Endothelial cell of umbilical vein (primary cell): ENCODE measurements around the gene P4HB. TPM values are rescaled to one million over a fixed set of nuclear protein-coding genes. Genes with fewer than 3 reads are reported as not detected.

Source experiments
- BruUV-seq: library from RNA; stranded (reverse); fragments of 400-500 nt; replicated peaks from 2 replicates; lab custom pipeline; 2021; lab: Mats Ljungman, UMichigan
- CTCF ChIA-PET: fragments of 300-600, 350-600 bp; sonication (Branson Sonifier 250); formaldehyde crosslinking; loops from one replicate; lab custom pipeline; 2021; ENCODE audit warnings: antibody characterized with exemption, inconsistent platforms; lab: Charles Lee
- POLR2A ChIA-PET: fragments of 300-600, 350-600 bp; sonication (Branson Sonifier 250); formaldehyde crosslinking; loops from one replicate; lab custom pipeline; 2021; ENCODE audit warnings: antibody characterized with exemption, inconsistent platforms; lab: Charles Lee
- DNase-seq: peaks from one replicate; pipeline ENCODE4 v3.0.0-alpha.2; 2011; ENCODE audit warnings: low read depth, low spot score
- FAIRE-seq: peaks from 2 replicates; lab custom pipeline; 2011; peaks lifted over from hg19 to GRCh38; lab: Jason Lieb, UNC
- H2AFZ ChIP-seq: 2 replicates; pipeline ENCODE4 v1.6.0; 2012; ENCODE audit warnings: low read depth, low read length, control low read depth, inconsistent platforms
- H3K27ac ChIP-seq: 2 replicates; pipeline ENCODE4 v1.5.1; 2011; ENCODE audit warnings: low read depth, mild to moderate bottlenecking, control low read depth, low read length, moderate library complexity; ENCODE audit not compliant: insufficient read depth
- H3K27me3 ChIP-seq, 2 experiments: 2 replicates each; pipeline versions ENCODE4 v1.6.0 to v1.6.1; 2011; ENCODE audit warnings: low read length in 2 of 2, mixed read lengths in 1 of 2; ENCODE audit not compliant: control insufficient read depth in 2 of 2, insufficient read depth in 2 of 2
- H3K36me3 ChIP-seq, 2 experiments: 2 replicates in 1 of 2; 3 replicates in 1 of 2; pipeline ENCODE4 v1.5.1; 2011; ENCODE audit warnings: low read length in 2 of 2, mild to moderate bottlenecking in 1 of 2, moderate library complexity in 1 of 2; ENCODE audit not compliant: control insufficient read depth in 2 of 2, insufficient read depth in 2 of 2; ENCODE audit errors: extremely low read depth in 1 of 2
- H3K4me1 ChIP-seq: 3 replicates; pipeline ENCODE4 v1.5.1; 2011; ENCODE audit warnings: mild to moderate bottlenecking, low read length; ENCODE audit not compliant: control insufficient read depth, insufficient read depth; ENCODE audit errors: extremely low read depth
- H3K4me2 ChIP-seq: 2 replicates; pipeline ENCODE4 v1.6.1; 2011; ENCODE audit warnings: low read length, control low read depth, mixed read lengths; ENCODE audit not compliant: insufficient read depth
- H3K4me3 ChIP-seq, 3 experiments: fragments of 200-600 bp in 1 of 3; sonication (generic), shearing (Covaris generic) in 1 of 3; replicated peaks in 1 of 3; 2 replicates each; pipeline ENCODE4 v1.5.1; 2011 to 2016; ENCODE audit warnings: control low read depth in 3 of 3, low read length in 3 of 3, mild to moderate bottlenecking in 2 of 3, inconsistent platforms in 1 of 3, low read depth in 1 of 3, moderate library complexity in 1 of 3; ENCODE audit not compliant: insufficient read depth in 1 of 3
- H3K79me2 ChIP-seq: 2 replicates; pipeline ENCODE4 v1.6.0; 2012; ENCODE audit warnings: low read length, inconsistent platforms; ENCODE audit not compliant: control insufficient read depth, insufficient read depth
- H3K9ac ChIP-seq: replicated peaks from 2 replicates; pipeline ENCODE3; 2011; ENCODE audit warnings: low read length, control low read depth; ENCODE audit not compliant: insufficient read depth; ENCODE audit errors: extremely low read depth
- H3K9me1 ChIP-seq: replicated peaks from 3 replicates; pipeline ENCODE4 v1.6.0; 2011; ENCODE audit warnings: mild to moderate bottlenecking, low read length; ENCODE audit not compliant: control insufficient read depth, insufficient read depth; ENCODE audit errors: extremely low read depth
- H3K9me3 ChIP-seq: replicated peaks from 2 replicates; pipeline ENCODE4 v1.5.1; 2012; ENCODE audit warnings: low read length, inconsistent platforms; ENCODE audit not compliant: control insufficient read depth, insufficient read depth
- H4K20me1 ChIP-seq: replicated peaks from 2 replicates; pipeline ENCODE3; 2011; ENCODE audit warnings: mild to moderate bottlenecking, low read length; ENCODE audit not compliant: control insufficient read depth, insufficient read depth; ENCODE audit errors: extremely low read depth
- CTCF ChIP-seq, 2 donors: IDR thresholded peaks; 1 replicate in 1 of 2; 2 replicates in 1 of 2; pipeline ENCODE4 v1.5.1; 2011; ENCODE audit warnings: low read length in 2 of 2, mild to moderate bottlenecking in 2 of 2, moderate library complexity in 2 of 2, control low read depth in 1 of 2, inconsistent platforms in 1 of 2, low read depth in 1 of 2; ENCODE audit not compliant: insufficient read depth in 1 of 2; ENCODE audit errors: extremely low read depth in 1 of 2
- EZH2 ChIP-seq: IDR thresholded peaks from 2 replicates; pipeline ENCODE4 v1.6.1; 2012; ENCODE audit warnings: borderline replicate concordance, low read depth, mild to moderate bottlenecking, moderate library complexity, low read length, inconsistent platforms; ENCODE audit not compliant: severe bottlenecking
- FOS ChIP-seq: IDR thresholded peaks from 2 replicates; pipeline ENCODE4 v1.6.1; 2011; ENCODE audit warnings: mild to moderate bottlenecking, low read length, moderate library complexity, borderline replicate concordance; ENCODE audit not compliant: insufficient read depth
- GATA2 ChIP-seq: IDR thresholded peaks from 2 replicates; pipeline ENCODE4 v1.7.0; 2011; ENCODE audit warnings: low read depth, mild to moderate bottlenecking, moderate library complexity, mixed read lengths, low read length; ENCODE audit not compliant: insufficient read length, insufficient read depth
- JUN ChIP-seq: IDR thresholded peaks from 2 replicates; pipeline ENCODE4 v1.6.1; 2011; ENCODE audit warnings: borderline replicate concordance, low read depth; ENCODE audit not compliant: insufficient read length, insufficient read depth
- MAX ChIP-seq: IDR thresholded peaks from 2 replicates; pipeline ENCODE4 v1.6.1; 2011; ENCODE audit not compliant: insufficient read depth, insufficient read length
- MYC ChIP-seq: IDR thresholded peaks from one replicate; pipeline ENCODE4 v1.6.1; 2011; ENCODE audit warnings: mild to moderate bottlenecking, low read depth, low read length
- POLR2A ChIP-seq: IDR thresholded peaks from 2 replicates; pipeline ENCODE4 v1.6.1; 2012; ENCODE audit warnings: low read depth, mild to moderate bottlenecking, control low read depth, low read length
- POLR2AphosphoS5 ChIP-seq: IDR thresholded peaks from 2 replicates; pipeline ENCODE4 v1.6.1; 2012; ENCODE audit warnings: low read depth, mild to moderate bottlenecking, control low read depth, low read length, moderate library complexity; ENCODE audit not compliant: insufficient read depth
- dilution Hi-C: fragments of 300-500 bp; cut with MboI; formaldehyde crosslinking; loops from one replicate; pipeline ENCODE4 v1.15.0; 2019; ENCODE audit warnings: low sequenced_read_pairs; ENCODE audit not compliant: extremely low pct_ligation_motif_present
- intact Hi-C: fragments of 100-400 bp; cut with micrococcal nuclease; formaldehyde crosslinking; loops from one replicate; pipeline ENCODE4 v1.10.0; 2022
- polyA plus RNA-seq, 4 experiments: library from polyadenylated mRNA; depleted of rRNA in 3 of 4; stranded (reverse) in 3 of 4; unstranded in 1 of 4; fragments of >200 nt; gene quantifications; 2 replicates each; pipeline versions ENCODE4 v1.2.1 to v1.2.3, GENCODE V29; 2011 to 2012; ENCODE audit warnings: missing spikeins in 1 of 4
- total RNA-seq: library from RNA; stranded (reverse); gene quantifications from 2 replicates; pipeline ENCODE4 v1.2.3, GENCODE V29; 2021

The P4HB gene
- total and polyA plus RNA-seq, 2 donors (not counting 3 experiments of a cell fraction or from before 2014, with no cell fraction given): 201 to 988 TPM

GRCh38 chr17:81906476-81907218 is 46.3 kb upstream of the P4HB start:
- FAIRE-seq: no peak

More at GRCh38 chr17:81906476-81907218, 46.3 kb upstream of the P4HB start:
- BruUV-seq: no TSS peak
- TF ChIP-seq MYC (no peak), GATA2 (no peak), FOS (no peak), JUN (no peak), POLR2A (no peak), CTCF (IDR thresholded peaks at IDR 0.05; ENCODE audit: extremely low read depth in 1 of 2, insufficient read depth in 1 of 2, low read depth in 1 of 2, low read length in 2 of 2) (no peak), MAX (no peak), EZH2 (no peak), POLR2AphosphoS5 (no peak)
- intact Hi-C loops: no loop called here
- DNase-seq: no peak
- no peak overlapping the region for H3K4me3 ChIP-seq
- H3K27me3 ChIP-seq: no peaks in the 10 kb centered on the region
- dilution Hi-C loops: no loop called here
- H3K9me3 ChIP-seq: no peaks in the 10 kb centered on the region
- H3K79me2 ChIP-seq: no peaks in the 10 kb centered on the region
- no peak overlapping the region for H2AFZ ChIP-seq
- no peak overlapping the region for H3K4me2 ChIP-seq
- ChIA-PET CTCF (no interaction called here), POLR2A (no interaction called here)
- no peak overlapping the region for H3K27ac ChIP-seq
- H3K4me1 ChIP-seq: peaks cover 8% of the 10 kb centered on the region
- H3K9ac ChIP-seq: no peak overlapping the region
- peaks cover 0 to 3% of the 10 kb centered on the region in 2 experiments for H3K36me3 ChIP-seq
- H3K9me1 ChIP-seq: no peaks in the 10 kb centered on the region
- H4K20me1 ChIP-seq: no peaks in the 10 kb centered on the region
